Esophagus muscularis mucosa (tissue), 4 donors: ENCODE measurements around the gene FKBP1A. TPM values are rescaled to one million over a fixed set of nuclear protein-coding genes. Genes with fewer than 3 reads are reported as not detected.
A peak's percentile ranks its signal among the peaks of the same experiment; 100 is the strongest.
"Not testable (repeated sequence)": the region's sequence is repeated elsewhere in the genome, so short reads cannot be mapped to it uniquely, and the experiment has no call there.

Source experiments
- DNase-seq: peaks from one replicate; pipeline ENCODE4 v3.0.0-alpha.2; 2017; ENCODE audit errors: extremely low spot score
- H3K27ac ChIP-seq, 4 donors: fragments of 200-600 bp; sonication (generic); replicated peaks in 1 of 4; 1 replicate in 3 of 4; 2 replicates in 1 of 4; pipeline ENCODE4 v1.5.1; 2016 to 2019; ENCODE audit warnings: mild to moderate bottlenecking in 1 of 4
- H3K27me3 ChIP-seq, 4 donors: fragments of 200-600 bp; sonication (generic); one replicate each; pipeline versions ENCODE4 v1.5.1 to v1.6.0; 2016 to 2019
- H3K36me3 ChIP-seq, 4 donors: fragments of 200-600 bp; sonication (generic); one replicate each; pipeline ENCODE4 v1.5.1; 2016 to 2019
- H3K4me1 ChIP-seq, 4 donors: fragments of 200-600 bp; sonication (generic); one replicate each; pipeline ENCODE4 v1.5.1; 2016 to 2019
- H3K4me3 ChIP-seq, 4 donors: fragments of 200-600 bp; sonication (generic); 1 replicate in 2 of 4; 2 replicates in 2 of 4; pipeline ENCODE4 v1.5.1; 2016 to 2019; ENCODE audit warnings: mild to moderate bottlenecking in 4 of 4, moderate library complexity in 1 of 4
- H3K9me3 ChIP-seq, 4 donors: fragments of 200-600 bp; sonication (generic); 1 replicate in 3 of 4; 2 replicates in 1 of 4; pipeline ENCODE4 v1.5.1; 2016 to 2019
- CTCF ChIP-seq, 3 experiments: fragments of 200-600 bp in 2 of 3; fragments of 450-650 bp in 1 of 3; sonication (generic) in 2 of 3; IDR thresholded peaks; one replicate each; pipeline ENCODE4 v1.5.1; 2017 to 2019; ENCODE audit warnings: antibody characterized with exemption in 3 of 3, mild to moderate bottlenecking in 2 of 3, moderate library complexity in 1 of 3
- EP300 ChIP-seq: sonication (generic); formaldehyde crosslinking; IDR thresholded peaks from one replicate; pipeline ENCODE4 v1.6.1; 2017; ENCODE audit warnings: antibody characterized with exemption
- POLR2A ChIP-seq: fragments of 450-650 bp; IDR thresholded peaks from one replicate; pipeline ENCODE4 v1.6.1; 2017; ENCODE audit warnings: antibody characterized with exemption, moderate library complexity, mild to moderate bottlenecking, low read depth
- POLR2AphosphoS5 ChIP-seq, 2 donors: sonication (generic); formaldehyde crosslinking; IDR thresholded peaks; one replicate each; pipeline ENCODE4 v1.6.1; 2017; ENCODE audit warnings: antibody characterized with exemption in 2 of 2
- WGBS: methylation state at CpG from one replicate; pipeline ENCODE4 v1.1.5; 2018; 5-methylcytosine and 5-hydroxymethylcytosine counted together
- intact Hi-C: fragments of 100-400 bp; cut with DNase I; formaldehyde crosslinking; loops from one replicate; pipeline ENCODE4 v1.15.1; 2023
- total RNA-seq, 4 donors: library from RNA; depleted of rRNA; stranded (reverse); fragments of >200 nt; gene quantifications; one replicate each; pipeline versions ENCODE4 v1.1.0 to v1.2.1, GENCODE V29; 2016

Gene FKBP1A
- total RNA-seq, 4 donors from 2014 or later = 84.3 to 99.2 (median 89.8) TPM

- 84% methylated on average over 2 of the region's 2 CpGs for WGBS
- Histone ChIP-seq H3K27ac (no peak overlapping the region), H3K4me3 (no peak overlapping the region), H3K4me1 (no peaks in the 10 kb centered on the region), H3K27me3 (no peaks in the 10 kb centered on the region), H3K36me3 (no peaks in the 10 kb centered on the region), H3K9me3 (peaks cover 0 to 14% (median 5%) of the 10 kb centered on the region in 4 donors)
- intact Hi-C loops = no loop called here
- DNase-seq = no peak
- TF ChIP-seq POLR2AphosphoS5 (IDR thresholded peaks at IDR 0.05) = no peak
- no peak for TF ChIP-seq CTCF (IDR thresholded peaks at IDR 0.05)
- no peak for TF ChIP-seq EP300
- no peak for TF ChIP-seq POLR2A
These were observed 46.4 kb downstream of the FKBP1A start for GRCh38 chr20:1346315-1346969.

- 96% methylated on average over 1 of the region's 1 CpG for WGBS
- Histone ChIP-seq H3K27me3 (no peaks in the 10 kb centered on the region), H3K4me1 (no peaks in the 10 kb centered on the region), H3K4me3 (no peak overlapping the region), H3K27ac (no peak overlapping the region), H3K36me3 (no peaks in the 10 kb centered on the region), H3K9me3 (peaks cover 0 to 14% (median 5%) of the 10 kb centered on the region in 4 donors)
- intact Hi-C loops = no loop called here
- TF ChIP-seq CTCF (IDR thresholded peaks at IDR 0.05) = no peak
- TF ChIP-seq EP300 = no peak
- no peak for TF ChIP-seq POLR2A
- TF ChIP-seq POLR2AphosphoS5 (IDR thresholded peaks at IDR 0.05) = no peak
- no peak for DNase-seq
These were observed 47.1 kb downstream of the FKBP1A start for GRCh38 chr20:1345756-1346093.

GRCh38 chr20:1345030-1345755 lies 47.7 kb downstream of the FKBP1A start:
- Histone ChIP-seq H3K27me3 (no peaks in the 10 kb centered on the region), H3K4me3 (no peak overlapping the region), H3K27ac (no peak overlapping the region), H3K36me3 (no peaks in the 10 kb centered on the region), H3K9me3 (peaks cover 0 to 14% (median 5%) of the 10 kb centered on the region in 4 donors), H3K4me1 (no peaks in the 10 kb centered on the region)
- intact Hi-C loops = no loop called here
- 95% methylated on average over 3 of the region's 4 CpGs for WGBS
- peak; percentile 81 for DNase-seq
- TF ChIP-seq POLR2AphosphoS5 (IDR thresholded peaks at IDR 0.05) (no peak), CTCF (IDR thresholded peaks at IDR 0.05) (no peak), POLR2A (no peak), EP300 (no peak)

- DNase-seq = peak; percentile 29
- H3K4me1 ChIP-seq, H3K27ac ChIP-seq, H3K36me3 ChIP-seq, intact Hi-C loops, H3K27me3 ChIP-seq, H3K4me3 ChIP-seq: not testable (repeated sequence)
- 85% methylated on average over 8 of the region's 8 CpGs for WGBS
- H3K9me3 ChIP-seq = peaks cover 0 to 11% (median 3%) of the 10 kb centered on the region in 4 donors
These were observed 49.3 kb downstream of the FKBP1A start for GRCh38 chr20:1343446-1344124.

- TF ChIP-seq POLR2A (no peak), EP300 (no peak), CTCF (IDR thresholded peaks at IDR 0.05) (no peak), POLR2AphosphoS5 (IDR thresholded peaks at IDR 0.05) (no peak)
- H3K4me1 ChIP-seq = peaks cover 16 to 22% (median 21%) of the 10 kb centered on the region in 4 donors
- peak; percentile 37 for DNase-seq
- H3K9me3 ChIP-seq = no peaks in the 10 kb centered on the region
- H3K4me3 ChIP-seq = no peak overlapping the region
- H3K36me3 ChIP-seq = no peaks in the 10 kb centered on the region
- no peaks in the 10 kb centered on the region for H3K27me3 ChIP-seq
- H3K27ac ChIP-seq = no peak overlapping the region
- 83% methylated on average over 5 of the region's 5 CpGs for WGBS
- intact Hi-C loops = no loop called here
These were observed 51.1 kb downstream of the FKBP1A start for GRCh38 chr20:1341561-1342265.
